ENCODE data around the gene TBC1D12. TPM values are rescaled to one million over a fixed set of nuclear protein-coding genes. Genes with fewer than 3 reads are reported as not detected.

Gene TBC1D12
- total RNA-seq, 4 donors from 2014 or later: 17.5 to 28.2 (median 18.7) TPM

DNA sequence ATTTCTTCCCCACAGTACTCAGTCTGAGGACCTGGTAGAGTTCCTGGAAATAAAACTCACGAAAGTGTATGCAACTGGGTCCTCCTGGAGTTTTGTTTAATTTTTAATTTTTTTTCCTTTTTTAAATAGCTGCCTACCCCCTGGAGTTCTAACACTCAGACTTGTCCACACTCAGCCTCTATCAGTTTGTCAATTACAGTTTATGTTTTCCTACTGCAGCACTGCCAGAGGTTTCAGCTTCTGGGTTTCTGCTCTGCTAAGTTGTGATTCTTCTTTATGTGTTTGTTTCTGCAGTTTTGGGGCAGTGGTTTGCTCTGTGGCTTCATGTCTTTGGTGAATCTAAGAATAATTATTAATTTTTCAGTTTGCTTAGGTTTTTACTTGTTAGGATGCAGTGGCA, 59.2 kb downstream of the TBC1D12 start:
- H3K4me1 ChIP-seq: peaks cover 0 to 5% of the 10 kb centered on the region in 2 donors
- TF ChIP-seq POLR2A (IDR thresholded peaks at IDR 0.05): no peak
- TF ChIP-seq, protein P1, sequence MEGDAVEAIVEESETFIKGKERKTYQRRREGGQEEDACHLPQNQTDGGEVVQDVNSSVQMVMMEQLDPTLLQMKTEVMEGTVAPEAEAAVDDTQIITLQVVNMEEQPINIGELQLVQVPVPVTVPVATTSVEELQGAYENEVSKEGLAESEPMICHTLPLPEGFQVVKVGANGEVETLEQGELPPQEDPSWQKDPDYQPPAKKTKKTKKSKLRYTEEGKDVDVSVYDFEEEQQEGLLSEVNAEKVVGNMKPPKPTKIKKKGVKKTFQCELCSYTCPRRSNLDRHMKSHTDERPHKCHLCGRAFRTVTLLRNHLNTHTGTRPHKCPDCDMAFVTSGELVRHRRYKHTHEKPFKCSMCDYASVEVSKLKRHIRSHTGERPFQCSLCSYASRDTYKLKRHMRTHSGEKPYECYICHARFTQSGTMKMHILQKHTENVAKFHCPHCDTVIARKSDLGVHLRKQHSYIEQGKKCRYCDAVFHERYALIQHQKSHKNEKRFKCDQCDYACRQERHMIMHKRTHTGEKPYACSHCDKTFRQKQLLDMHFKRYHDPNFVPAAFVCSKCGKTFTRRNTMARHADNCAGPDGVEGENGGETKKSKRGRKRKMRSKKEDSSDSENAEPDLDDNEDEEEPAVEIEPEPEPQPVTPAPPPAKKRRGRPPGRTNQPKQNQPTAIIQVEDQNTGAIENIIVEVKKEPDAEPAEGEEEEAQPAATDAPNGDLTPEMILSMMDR (IDR thresholded peaks at IDR 0.05): no peak
- H3K36me3 ChIP-seq: no peaks in the 10 kb centered on the region
- H3K27ac ChIP-seq: no peak overlapping the region
- no peaks in the 10 kb centered on the region for H3K9me3 ChIP-seq
- WGBS, 2 donors: 91 to 96% methylated on average over 1 of the region's 1 CpG
- H3K27me3 ChIP-seq: no peaks in the 10 kb centered on the region
- H3K4me3 ChIP-seq (replicated peaks in 1 of 3): no peak overlapping the region
- no peak for DNase-seq
- intact Hi-C loops (cut with DNase I): no loop called here

DNA sequence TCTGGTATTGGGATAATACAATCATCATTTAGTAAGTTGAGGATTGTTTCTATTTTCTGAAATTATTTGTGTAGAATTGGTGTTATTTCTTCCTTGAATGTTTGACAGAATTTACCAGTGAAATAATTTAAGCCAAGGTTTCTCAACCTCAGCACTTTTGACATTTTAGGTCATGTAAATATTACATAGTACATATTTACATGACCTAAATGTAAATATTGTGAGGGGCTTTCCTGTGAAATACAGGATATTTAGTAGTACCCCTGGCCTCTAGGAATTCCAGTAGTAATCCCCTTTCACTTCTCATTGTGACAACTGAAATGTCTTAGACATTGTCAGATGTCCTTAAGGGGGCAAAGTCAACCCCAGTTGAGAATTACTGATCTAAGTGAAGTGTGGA, 59.8 kb downstream of the TBC1D12 start:
- H3K4me1 ChIP-seq: peaks cover 0 to 7% of the 10 kb centered on the region in 2 donors
- no peak for DNase-seq
- no peaks in the 10 kb centered on the region for H3K9me3 ChIP-seq
- intact Hi-C loops (cut with DNase I): no loop called here
- TF ChIP-seq POLR2A (IDR thresholded peaks at IDR 0.05): no peak
- TF ChIP-seq, protein P1 (IDR thresholded peaks at IDR 0.05): no peak
- no peak overlapping the region for H3K4me3 ChIP-seq (replicated peaks in 1 of 3)
- H3K27ac ChIP-seq: no peak overlapping the region
- no peaks in the 10 kb centered on the region for H3K27me3 ChIP-seq
- H3K36me3 ChIP-seq: no peaks in the 10 kb centered on the region

DNA sequence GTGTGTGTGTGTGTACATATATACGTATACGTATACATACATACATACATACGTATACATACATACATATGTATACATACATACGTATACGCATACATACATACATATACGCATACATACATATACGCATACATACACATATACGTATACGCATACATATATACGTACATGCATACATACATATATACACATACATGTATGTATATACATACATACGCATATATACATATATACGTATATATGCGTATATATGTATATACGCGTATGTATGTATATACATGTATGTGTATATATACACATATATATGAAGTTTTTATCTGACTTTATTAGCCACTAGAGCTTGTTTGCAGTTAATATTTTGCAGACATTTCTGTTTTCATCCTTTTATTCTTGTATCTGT, 63.3 kb downstream of the TBC1D12 start:
- TF ChIP-seq, protein P1 (IDR thresholded peaks at IDR 0.05): no peak
- TF ChIP-seq POLR2A (IDR thresholded peaks at IDR 0.05): no peak
- H3K27me3 ChIP-seq: no peaks in the 10 kb centered on the region
- peaks cover 0 to 7% of the 10 kb centered on the region in 2 donors for H3K4me1 ChIP-seq
- no peaks in the 10 kb centered on the region for H3K36me3 ChIP-seq
- no peak overlapping the region for H3K27ac ChIP-seq
- intact Hi-C loops (cut with DNase I): no loop called here
- H3K4me3 ChIP-seq (replicated peaks in 1 of 3): no peak overlapping the region
- 94 to 96% methylated on average over 15 of the region's 15 CpGs for WGBS, 2 donors
- no peaks in the 10 kb centered on the region for H3K9me3 ChIP-seq
- no peak for DNase-seq

DNA sequence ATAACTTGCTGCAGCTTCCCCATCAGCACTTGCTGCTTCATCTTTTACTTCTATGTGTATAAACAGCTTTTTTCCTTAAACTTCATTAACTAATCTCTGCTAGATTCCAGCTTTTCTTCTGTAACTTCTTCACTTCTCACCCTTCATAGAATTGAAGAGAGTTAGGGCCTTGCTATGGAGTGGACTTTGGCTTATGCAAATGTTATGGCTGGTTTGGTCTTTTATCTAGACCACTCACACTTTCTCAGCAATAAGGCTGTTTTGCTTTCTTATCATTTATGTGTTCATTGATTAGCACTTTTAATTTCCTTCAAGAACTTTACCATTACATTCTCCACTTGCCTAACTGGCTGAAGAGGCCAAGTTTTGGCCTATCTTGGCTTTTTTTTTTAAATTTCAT, 79.1 kb downstream of the TBC1D12 start:
- Histone ChIP-seq H3K27ac (no peak overlapping the region), H3K27me3 (no peaks in the 10 kb centered on the region), H3K9me3 (no peaks in the 10 kb centered on the region), H3K4me1 (no peaks in the 10 kb centered on the region), H3K4me3 (replicated peaks in 1 of 3) (no peak overlapping the region), H3K36me3 (peaks cover 0 to 4% of the 10 kb centered on the region in 2 donors)
- no peak for DNase-seq
- no peak for TF ChIP-seq POLR2A (IDR thresholded peaks at IDR 0.05)
- TF ChIP-seq, protein P1 (IDR thresholded peaks at IDR 0.05): no peak
- intact Hi-C loops (cut with DNase I): no loop called here

DNA sequence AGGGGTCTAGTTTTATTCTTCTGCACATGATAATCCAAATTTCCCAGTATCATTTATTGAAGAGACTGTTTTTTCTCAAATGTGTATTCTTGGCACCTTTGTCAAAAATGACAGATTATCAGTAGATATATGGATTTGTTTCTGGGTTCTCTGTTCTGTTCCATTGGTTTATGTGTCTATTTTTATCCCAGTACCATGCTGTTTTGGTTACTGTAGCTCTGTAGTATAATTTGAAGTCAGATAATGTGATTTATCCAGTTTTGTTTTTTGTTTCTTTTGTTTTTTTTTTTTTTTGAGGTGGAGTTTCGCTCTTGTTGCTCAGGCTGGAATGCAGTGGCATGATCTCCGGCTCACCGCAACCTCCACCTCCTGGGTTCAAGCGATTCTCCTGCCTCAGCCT, 81.6 kb downstream of the TBC1D12 start:
- no peak overlapping the region for H3K4me3 ChIP-seq (replicated peaks in 1 of 3)

More for the DNA sequence above, 81.6 kb downstream of the TBC1D12 start:
- no peak for DNase-seq
- WGBS, 2 donors: 96 to 98% methylated on average over 4 of the region's 4 CpGs
- H3K27me3 ChIP-seq: no peaks in the 10 kb centered on the region
- TF ChIP-seq, protein P1 (IDR thresholded peaks at IDR 0.05): no peak
- TF ChIP-seq POLR2A (IDR thresholded peaks at IDR 0.05): no peak
- H3K4me1 ChIP-seq: no peaks in the 10 kb centered on the region
- intact Hi-C loops (cut with DNase I): no loop called here
- H3K9me3 ChIP-seq: no peaks in the 10 kb centered on the region
- H3K27ac ChIP-seq: no peak overlapping the region
- H3K36me3 ChIP-seq: peaks cover 0 to 4% of the 10 kb centered on the region in 2 donors
